Measurements from ENCODE around the gene ITGA5.

The ITGA5 gene

GRCh38 chr12:54349679-54350078, 69.4 kb downstream of the ITGA5 start:
- no peak for DNase-seq

DNA sequence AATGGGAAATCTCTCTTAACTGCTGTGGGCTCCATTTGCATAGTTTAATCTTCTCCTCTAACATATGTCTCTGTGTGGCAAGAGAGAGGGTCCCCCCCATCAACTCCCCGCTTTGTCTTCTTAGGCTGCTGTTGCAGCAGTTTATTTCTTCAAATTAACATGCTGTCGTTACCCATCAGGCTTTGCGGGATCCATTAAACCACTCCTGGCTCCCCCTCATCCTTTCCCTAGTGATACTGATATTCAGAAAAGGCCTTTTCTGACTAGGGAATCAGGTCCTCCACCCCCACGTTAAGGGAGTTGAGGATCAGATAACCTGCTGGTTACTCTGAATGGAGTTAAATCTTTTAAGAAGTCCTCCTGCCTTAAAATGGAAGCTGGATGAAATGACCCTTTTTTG, 70.0 kb downstream of the ITGA5 start:
- no peak for DNase-seq

Data from OCI-M1 (cell line).